Effector memory CD4-positive, alpha-beta T cell (primary cell): ENCODE data around the gene HOXD10.

ENCODE experiments used
- DNase-seq, 3 donors: peaks; one replicate each; pipeline ENCODE4 v3.0.0-alpha.2; 2020
- H3K27ac ChIP-seq: 2 replicates; pipeline ENCODE4 v1.7.0; 2013; ENCODE audit warnings: mild to moderate bottlenecking, low read length, moderate library complexity; ENCODE audit not compliant: insufficient read depth, poor library complexity, severe bottlenecking
- H3K27me3 ChIP-seq: replicated peaks from 2 replicates; pipeline ENCODE4 v1.7.0; 2013; ENCODE audit warnings: mild to moderate bottlenecking, low read length; ENCODE audit not compliant: insufficient read depth, control insufficient read depth, poor library complexity, severe bottlenecking
- H3K36me3 ChIP-seq: 2 replicates; pipeline ENCODE4 v1.7.0; 2013; ENCODE audit warnings: mild to moderate bottlenecking, low read length, moderate library complexity; ENCODE audit not compliant: control insufficient read depth, insufficient read depth
- H3K4me1 ChIP-seq: 2 replicates; pipeline ENCODE4 v1.7.0; 2013; ENCODE audit warnings: low read length, mild to moderate bottlenecking; ENCODE audit not compliant: control insufficient read depth, insufficient read depth, poor library complexity, severe bottlenecking
- H3K4me3 ChIP-seq: 2 replicates; pipeline ENCODE4 v1.7.0; 2013; ENCODE audit warnings: low read length, low read depth, mild to moderate bottlenecking; ENCODE audit not compliant: insufficient read depth, poor library complexity, severe bottlenecking
- H3K9me3 ChIP-seq: 2 replicates; pipeline ENCODE4 v1.7.0; 2013; ENCODE audit warnings: mild to moderate bottlenecking, low read length, moderate library complexity; ENCODE audit not compliant: control insufficient read depth

Gene HOXD10

DNA sequence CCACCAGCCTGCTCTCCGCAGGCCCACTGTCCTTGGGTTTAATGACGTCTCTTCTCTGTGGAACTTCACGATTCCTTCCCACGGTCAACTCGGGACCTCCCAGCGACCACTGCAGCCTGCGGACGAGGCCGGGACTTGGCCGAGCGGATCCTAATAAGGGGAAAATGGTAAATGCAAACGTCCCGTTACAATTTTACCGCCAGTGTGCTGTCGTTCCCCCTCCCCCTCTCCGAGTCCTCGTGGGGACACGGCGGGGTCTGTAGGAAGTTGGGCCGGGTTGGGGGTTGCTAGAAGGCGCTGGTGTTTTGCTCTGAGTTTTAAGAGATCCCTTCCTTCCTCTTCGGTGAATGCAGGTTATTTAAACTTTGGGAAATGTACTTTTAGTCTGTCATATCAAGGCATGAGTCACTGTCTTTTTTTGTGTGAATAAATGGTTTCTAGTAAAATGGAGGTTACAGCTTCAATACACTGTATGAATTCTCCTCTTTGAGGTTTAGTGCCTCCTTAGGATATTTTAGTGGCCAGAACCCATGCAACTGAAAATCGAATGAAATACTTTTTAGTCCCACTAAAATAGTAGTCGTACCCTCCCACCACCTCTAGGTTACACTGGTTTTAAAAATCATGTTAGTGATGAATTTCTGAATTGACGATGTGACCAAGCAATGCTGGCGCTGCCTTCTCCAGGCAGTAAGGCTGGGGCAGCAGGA lies 7.2 kb upstream of the HOXD10 start:
- H3K4me3 ChIP-seq = no peak overlapping the region
- H3K9me3 ChIP-seq = no peaks in the 10 kb centered on the region
- peaks cover 89% of the 10 kb centered on the region for H3K27me3 ChIP-seq
- peaks cover 12% of the 10 kb centered on the region for H3K4me1 ChIP-seq
- DNase-seq = no peak
- H3K36me3 ChIP-seq = no peaks in the 10 kb centered on the region
- H3K27ac ChIP-seq = no peak overlapping the region

- Histone ChIP-seq H3K27ac (no peak overlapping the region), H3K9me3 (no peaks in the 10 kb centered on the region)
- DNase-seq = no peak
Observed at GRCh38 chr2:176109946-176110345, 6.6 kb upstream of the HOXD10 start.

DNA sequence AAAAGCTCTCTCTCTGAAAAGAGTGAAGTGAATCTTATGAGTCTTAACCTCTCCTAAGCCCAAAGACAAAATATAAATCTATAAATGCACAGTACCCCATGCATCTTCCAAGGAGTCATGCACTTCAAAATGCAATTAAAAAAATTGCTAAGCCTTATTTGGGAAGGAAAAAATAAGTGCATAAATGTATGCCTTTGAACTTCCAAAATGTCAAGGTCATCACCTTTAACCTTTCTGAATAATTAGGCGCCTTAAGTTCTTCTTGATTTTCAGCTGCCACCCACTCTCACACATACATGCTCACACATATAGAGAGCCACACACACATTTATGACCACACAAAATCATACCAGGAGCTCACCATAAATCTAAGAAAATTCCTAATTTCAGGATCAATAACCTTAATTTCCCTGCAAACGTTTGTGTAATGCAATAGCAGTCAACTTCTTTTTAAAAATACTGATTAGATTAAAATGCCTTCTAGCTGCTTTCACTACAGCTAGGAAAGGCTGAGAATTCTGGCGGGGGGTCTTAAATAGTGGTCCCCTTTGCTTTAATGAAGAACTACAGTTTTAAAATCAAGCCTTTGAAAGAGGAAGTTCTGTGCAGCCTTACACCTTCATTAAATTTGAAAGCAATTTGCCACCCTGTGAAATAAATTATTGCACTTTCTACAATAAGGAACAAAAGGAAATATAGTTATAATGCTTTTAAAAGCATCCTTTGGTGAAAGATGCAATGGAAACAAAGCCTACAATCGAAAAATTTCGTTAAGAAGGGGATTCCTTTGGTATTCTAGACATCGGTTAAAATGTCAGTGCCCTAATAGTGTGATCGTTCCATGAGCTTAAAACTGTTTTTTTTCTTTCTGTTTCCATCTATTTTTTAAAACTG lies 5.9 kb upstream of the HOXD10 start:
- no peak for DNase-seq
- Histone ChIP-seq H3K36me3 (no peaks in the 10 kb centered on the region), H3K9me3 (no peaks in the 10 kb centered on the region), H3K4me3 (no peak overlapping the region), H3K4me1 (peaks cover 12% of the 10 kb centered on the region), H3K27me3 (peaks cover 89% of the 10 kb centered on the region), H3K27ac (no peak overlapping the region)

More at GRCh38 chr2:176109946-176110345, 6.6 kb upstream of the HOXD10 start:
- Histone ChIP-seq H3K27me3 (peaks cover 89% of the 10 kb centered on the region), H3K36me3 (no peaks in the 10 kb centered on the region), H3K4me1 (peaks cover 12% of the 10 kb centered on the region), H3K4me3 (no peak overlapping the region)

DNA sequence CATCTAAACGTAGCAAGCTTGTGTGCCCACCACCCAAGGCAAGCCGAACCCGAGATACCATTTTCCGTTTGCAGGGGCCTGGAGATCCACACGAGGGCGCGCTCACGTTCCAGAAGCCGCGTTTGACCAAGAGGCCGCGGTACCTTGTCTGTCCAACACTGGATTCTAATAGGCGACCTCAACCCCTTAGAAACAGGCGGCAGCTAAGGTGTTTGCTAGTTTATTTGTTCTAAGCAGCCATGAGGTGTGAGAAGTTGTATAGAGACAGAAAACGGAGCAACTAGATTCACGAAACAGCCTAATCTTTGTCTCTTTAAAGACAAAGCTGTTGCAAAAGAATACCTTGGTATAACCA lies 5.3 kb upstream of the HOXD10 start:
- no peaks in the 10 kb centered on the region for H3K9me3 ChIP-seq
- DNase-seq = no peak

GRCh38 chr2:176111846-176112374 lies 4.7 kb upstream of the HOXD10 start:
- Histone ChIP-seq H3K9me3 (no peaks in the 10 kb centered on the region), H3K4me3 (no peak overlapping the region), H3K36me3 (no peaks in the 10 kb centered on the region), H3K4me1 (peaks cover 8% of the 10 kb centered on the region), H3K27ac (no peak overlapping the region), H3K27me3 (peaks cover 89% of the 10 kb centered on the region)
- no peak for DNase-seq

More for the DNA sequence above, 5.3 kb upstream of the HOXD10 start:
- peaks cover 12% of the 10 kb centered on the region for H3K4me1 ChIP-seq
- H3K36me3 ChIP-seq = no peaks in the 10 kb centered on the region
- H3K27ac ChIP-seq = no peak overlapping the region
- H3K27me3 ChIP-seq = peaks cover 89% of the 10 kb centered on the region
- no peak overlapping the region for H3K4me3 ChIP-seq

- DNase-seq = no peak
- Histone ChIP-seq H3K4me3 (no peak overlapping the region), H3K9me3 (no peaks in the 10 kb centered on the region)
Observed at GRCh38 chr2:176112375-176113302, 3.9 kb upstream of the HOXD10 start.

GRCh38 chr2:176114120-176114929 lies 2.3 kb upstream of the HOXD10 start:
- Histone ChIP-seq H3K36me3 (no peaks in the 10 kb centered on the region), H3K9me3 (no peaks in the 10 kb centered on the region), H3K4me1 (no peaks in the 10 kb centered on the region), H3K27ac (no peak overlapping the region), H3K27me3 (peaks cover 95% of the 10 kb centered on the region), H3K4me3 (no peak overlapping the region)
- DNase-seq = no peak

More at GRCh38 chr2:176112375-176113302, 3.9 kb upstream of the HOXD10 start:
- Histone ChIP-seq H3K27me3 (peaks cover 91% of the 10 kb centered on the region), H3K27ac (no peak overlapping the region), H3K36me3 (no peaks in the 10 kb centered on the region), H3K4me1 (peaks cover 5% of the 10 kb centered on the region)

GRCh38 chr2:176114930-176115625 lies 1.5 kb upstream of the HOXD10 start:
- Histone ChIP-seq H3K9me3 (no peaks in the 10 kb centered on the region), H3K4me1 (no peaks in the 10 kb centered on the region), H3K27me3 (peaks cover 94% of the 10 kb centered on the region), H3K27ac (no peak overlapping the region), H3K4me3 (no peak overlapping the region), H3K36me3 (no peaks in the 10 kb centered on the region)
- no peak for DNase-seq
